Measurements from ENCODE around the gene NFIB.

NFIB gene

DNA sequence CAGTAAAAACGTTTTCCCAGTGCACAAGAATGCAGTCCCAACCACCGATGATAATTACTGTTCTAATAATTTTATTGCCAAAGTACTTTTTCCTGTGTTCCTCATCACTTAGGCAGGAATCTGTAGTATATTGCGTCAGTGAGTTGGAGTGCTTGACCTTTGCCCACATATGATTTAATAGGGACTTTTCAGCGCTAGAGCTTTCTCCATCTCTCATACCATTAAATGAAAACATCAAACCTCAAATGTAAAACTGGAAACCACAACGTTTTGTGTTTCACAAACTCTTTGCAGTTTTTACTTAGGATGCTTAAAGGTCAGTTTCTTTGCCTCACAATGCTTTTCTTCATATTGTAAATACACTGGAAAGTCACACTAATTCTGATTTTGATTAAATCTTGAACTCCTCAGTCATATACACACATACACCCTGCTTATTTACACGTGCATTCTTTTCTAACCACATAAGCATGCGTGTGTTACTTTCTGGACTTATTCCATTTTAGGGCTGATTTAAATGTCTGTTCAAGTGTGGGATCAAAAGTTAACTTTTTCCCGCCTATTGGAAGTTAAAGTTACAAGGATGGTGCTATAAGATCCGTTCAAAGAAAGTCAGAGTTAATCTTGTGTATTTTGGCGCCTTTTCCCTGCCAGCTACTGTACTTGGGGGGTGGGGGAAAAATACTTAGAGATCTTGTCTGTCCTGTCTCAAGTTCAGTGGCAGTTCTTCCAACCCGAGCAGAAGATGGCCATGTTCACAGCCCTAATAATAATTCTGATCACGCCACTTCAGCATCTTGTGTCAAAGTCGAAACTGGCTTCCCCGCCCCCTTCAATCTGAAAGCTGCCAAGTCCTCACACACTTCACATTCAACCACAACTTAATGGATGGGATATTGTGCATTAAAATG lies 6.6 kb upstream of the NFIB start:
- TF ChIP-seq, protein P1, sequence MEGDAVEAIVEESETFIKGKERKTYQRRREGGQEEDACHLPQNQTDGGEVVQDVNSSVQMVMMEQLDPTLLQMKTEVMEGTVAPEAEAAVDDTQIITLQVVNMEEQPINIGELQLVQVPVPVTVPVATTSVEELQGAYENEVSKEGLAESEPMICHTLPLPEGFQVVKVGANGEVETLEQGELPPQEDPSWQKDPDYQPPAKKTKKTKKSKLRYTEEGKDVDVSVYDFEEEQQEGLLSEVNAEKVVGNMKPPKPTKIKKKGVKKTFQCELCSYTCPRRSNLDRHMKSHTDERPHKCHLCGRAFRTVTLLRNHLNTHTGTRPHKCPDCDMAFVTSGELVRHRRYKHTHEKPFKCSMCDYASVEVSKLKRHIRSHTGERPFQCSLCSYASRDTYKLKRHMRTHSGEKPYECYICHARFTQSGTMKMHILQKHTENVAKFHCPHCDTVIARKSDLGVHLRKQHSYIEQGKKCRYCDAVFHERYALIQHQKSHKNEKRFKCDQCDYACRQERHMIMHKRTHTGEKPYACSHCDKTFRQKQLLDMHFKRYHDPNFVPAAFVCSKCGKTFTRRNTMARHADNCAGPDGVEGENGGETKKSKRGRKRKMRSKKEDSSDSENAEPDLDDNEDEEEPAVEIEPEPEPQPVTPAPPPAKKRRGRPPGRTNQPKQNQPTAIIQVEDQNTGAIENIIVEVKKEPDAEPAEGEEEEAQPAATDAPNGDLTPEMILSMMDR (IDR thresholded peaks at IDR 0.05; ENCODE audit: low read depth, low read length): no peak
- H3K4me3 ChIP-seq (ENCODE audit: low read depth, low read length): no peak overlapping the region

DNA sequence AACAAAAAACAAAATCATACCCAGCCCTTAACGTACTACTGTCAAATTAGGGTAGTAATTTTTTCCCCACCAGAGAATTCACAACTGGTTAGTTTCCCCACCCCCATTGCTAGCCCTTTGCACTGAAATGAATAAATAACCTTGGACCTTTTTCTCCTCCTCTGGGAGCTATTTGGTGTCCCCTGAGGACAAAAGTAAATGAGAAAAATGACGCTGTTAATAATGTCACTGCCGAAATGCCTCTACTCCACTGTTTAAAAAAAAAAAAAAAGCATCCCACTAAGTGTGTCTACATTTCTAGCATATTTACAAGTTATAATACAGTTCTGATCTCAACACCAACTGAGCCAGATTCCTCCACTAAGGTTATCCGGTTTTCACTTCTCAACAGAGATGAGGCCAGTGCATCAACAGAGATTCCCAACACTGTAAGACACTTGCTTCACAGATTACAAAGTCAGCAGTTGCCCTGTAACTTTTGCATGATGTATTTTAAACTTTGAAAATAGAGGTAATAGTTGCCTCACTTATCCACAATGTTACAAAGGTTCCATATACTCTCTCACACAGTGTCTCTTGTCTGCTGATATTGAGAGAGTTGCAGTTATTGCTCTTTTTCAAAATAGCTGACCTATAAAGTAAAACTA lies 5.1 kb upstream of the NFIB start:
- TF ChIP-seq, protein P1 (IDR thresholded peaks at IDR 0.05; ENCODE audit: low read depth, low read length): no peak
- no peak overlapping the region for H3K4me3 ChIP-seq (ENCODE audit: low read depth, low read length)

DNA sequence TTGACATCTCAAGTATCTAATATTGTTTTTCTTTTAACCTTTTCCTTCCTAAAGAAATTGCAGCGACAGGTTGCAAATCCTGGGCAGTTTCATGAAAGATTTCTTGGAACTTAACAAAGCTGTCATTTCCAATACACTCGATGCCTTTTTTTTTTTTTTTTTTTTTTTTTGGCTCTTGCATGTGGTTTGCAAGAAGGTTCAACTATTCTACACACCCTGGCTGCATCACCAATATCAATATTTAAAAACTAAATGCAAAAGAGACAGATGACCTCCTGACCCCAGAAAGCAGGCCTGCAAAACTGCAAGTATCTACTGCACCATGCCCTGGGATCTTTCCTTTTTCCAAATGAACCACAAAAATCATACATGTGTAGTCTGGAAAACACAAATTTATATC lies 4.4 kb upstream of the NFIB start:
- no peak overlapping the region for H3K4me3 ChIP-seq (ENCODE audit: low read depth, low read length)

DNA sequence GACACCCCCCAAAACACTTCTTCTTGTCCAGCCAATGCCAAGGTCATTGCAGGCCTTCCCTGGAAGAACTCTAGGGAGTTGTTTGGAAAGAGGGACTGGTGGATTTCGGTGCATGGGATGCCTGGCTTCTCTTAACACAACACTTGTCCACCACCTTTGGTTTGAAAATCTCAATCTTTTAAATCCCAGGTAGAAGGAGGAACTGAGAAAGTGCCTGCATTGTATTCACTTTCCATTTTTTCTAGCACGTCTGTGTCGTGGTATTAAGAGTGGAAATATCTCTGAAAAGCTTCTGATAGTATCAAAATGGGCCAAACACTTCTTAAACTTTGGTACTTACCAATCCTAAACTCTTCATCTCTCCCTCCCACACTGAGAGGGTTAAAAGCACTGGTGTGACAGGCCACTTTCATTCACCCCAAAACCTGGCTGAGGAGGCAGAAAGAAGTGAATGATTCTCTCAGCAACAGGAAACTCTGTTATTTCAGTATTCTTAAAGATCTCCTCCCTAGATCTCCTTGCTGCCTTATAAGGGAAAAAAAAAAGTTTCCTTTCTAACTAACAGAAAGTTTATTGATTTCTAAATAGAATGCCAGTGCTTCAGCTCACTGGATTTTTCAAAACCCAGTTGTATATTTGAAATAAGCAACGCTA lies 3.9 kb upstream of the NFIB start:
- TF ChIP-seq, protein P1 (IDR thresholded peaks at IDR 0.05; ENCODE audit: low read depth, low read length): no peak
- H3K4me3 ChIP-seq (ENCODE audit: low read depth, low read length): no peak overlapping the region

More for the DNA sequence above, 4.4 kb upstream of the NFIB start:
- TF ChIP-seq, protein P1 (IDR thresholded peaks at IDR 0.05; ENCODE audit: low read depth, low read length): no peak

DNA sequence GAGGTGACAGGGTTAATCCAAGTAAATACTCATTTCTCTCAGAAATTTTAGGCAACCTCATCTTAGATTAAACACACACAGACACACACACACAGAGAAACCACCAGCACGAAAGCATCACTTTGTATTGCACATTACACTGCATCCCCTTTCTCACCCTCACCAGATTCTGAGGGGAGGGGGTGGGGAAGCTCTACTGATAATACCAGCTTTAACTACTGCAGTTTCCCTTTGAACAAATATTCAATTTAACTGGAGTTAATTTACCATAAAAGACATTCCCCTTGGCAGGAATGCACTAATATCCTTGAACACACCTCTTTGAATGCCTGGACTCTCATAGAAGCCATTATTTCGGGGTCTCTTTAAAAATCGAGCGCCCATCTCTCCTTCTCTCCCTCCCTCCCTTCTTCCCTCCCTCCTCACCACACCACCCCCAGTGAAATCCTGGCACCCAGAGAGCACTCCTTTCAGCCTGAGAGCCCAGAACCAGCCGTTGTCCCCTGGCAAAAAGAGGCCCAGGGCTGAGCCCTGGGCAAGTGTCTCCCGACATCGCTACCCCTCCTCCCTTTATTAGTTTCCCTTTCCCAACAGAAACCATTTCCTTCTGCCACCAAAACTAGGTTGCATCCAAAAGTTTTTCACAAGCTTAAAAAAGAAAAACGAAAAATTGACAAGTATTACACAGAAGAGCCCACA lies 2.8 kb upstream of the NFIB start:
- TF ChIP-seq, protein P1 (IDR thresholded peaks at IDR 0.05; ENCODE audit: low read depth, low read length): no peak
- no peak overlapping the region for H3K4me3 ChIP-seq (ENCODE audit: low read depth, low read length)

DNA sequence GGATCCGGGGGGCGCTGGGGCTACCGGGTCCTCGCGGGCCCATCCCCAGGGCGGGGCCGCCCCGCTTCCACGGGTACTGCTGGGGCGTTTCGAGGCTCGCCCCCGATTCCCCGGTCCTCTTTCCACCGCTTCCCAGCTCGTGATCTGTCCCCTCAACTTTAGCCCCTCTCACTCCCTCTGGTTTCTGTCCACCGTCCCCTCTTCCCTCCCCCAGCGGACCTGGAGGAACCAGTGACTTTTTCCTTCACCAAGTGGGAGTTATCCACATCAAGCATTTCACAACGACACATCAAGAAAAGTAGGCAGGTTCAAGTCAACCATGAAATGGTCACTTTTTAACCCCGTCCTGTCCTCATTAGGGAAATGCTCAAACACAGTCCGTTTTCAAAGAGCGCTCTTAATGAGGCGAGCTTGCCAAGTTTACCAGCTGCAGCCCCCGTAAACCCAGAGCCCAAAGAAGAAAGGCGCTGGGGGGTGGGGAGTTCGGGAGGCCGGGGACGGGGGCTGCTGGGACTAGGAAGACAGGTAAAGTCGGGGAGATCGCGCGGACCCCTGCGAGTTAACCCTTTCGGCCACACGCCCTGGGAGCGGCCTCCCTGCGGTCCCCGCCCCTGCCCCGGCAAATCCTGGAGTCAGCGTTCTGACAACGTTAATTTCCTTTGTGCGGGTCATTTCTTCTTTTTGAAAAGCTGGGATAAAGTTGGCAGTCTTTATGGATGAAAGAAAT lies 2.1 kb upstream of the NFIB start:
- no peak overlapping the region for H3K4me3 ChIP-seq (ENCODE audit: low read depth, low read length)
- TF ChIP-seq, protein P1 (IDR thresholded peaks at IDR 0.05; ENCODE audit: low read depth, low read length): no peak

All from WI38 (cell line).